Osteoblast (primary cell): ENCODE data around the gene SHROOM2. TPM values are rescaled to one million over a fixed set of nuclear protein-coding genes. Genes with fewer than 3 reads are reported as not detected.

Experiments
- DNase-seq: peaks from one replicate; pipeline ENCODE4 v3.0.0; 2011; ENCODE audit warnings: low spot score, mixed read lengths; ENCODE audit not compliant: insufficient read length; ENCODE audit errors: missing footprints
- H2AFZ ChIP-seq: 2 replicates; pipeline ENCODE4 v1.6.0; 2011; ENCODE audit warnings: mild to moderate bottlenecking, low read length
- H3K27ac ChIP-seq: 2 replicates; pipeline ENCODE4 v1.5.1; 2011; ENCODE audit warnings: mild to moderate bottlenecking, low read depth, low read length, moderate library complexity
- H3K27me3 ChIP-seq: 2 replicates; pipeline ENCODE4 v1.6.0; 2012; ENCODE audit warnings: mild to moderate bottlenecking, control low read depth, inconsistent platforms, low read length, moderate library complexity; ENCODE audit not compliant: insufficient read depth
- H3K36me3 ChIP-seq: 2 replicates; pipeline ENCODE4 v1.5.1; 2011; ENCODE audit warnings: mild to moderate bottlenecking, low read length, control low read depth, moderate library complexity; ENCODE audit not compliant: insufficient read depth
- H3K4me1 ChIP-seq: 2 replicates; pipeline ENCODE4 v1.5.1; 2011; ENCODE audit warnings: mild to moderate bottlenecking, low read length, control low read depth, moderate library complexity; ENCODE audit not compliant: insufficient read depth
- H3K4me2 ChIP-seq: 2 replicates; pipeline ENCODE4 v1.6.0; 2011; ENCODE audit warnings: mild to moderate bottlenecking, low read length; ENCODE audit not compliant: insufficient read depth
- H3K4me3 ChIP-seq: fragments of 200-600 bp; sonication (generic); 3 replicates; pipeline ENCODE4 v1.5.1; 2012; ENCODE audit warnings: mild to moderate bottlenecking, low read length, inconsistent platforms; ENCODE audit not compliant: insufficient read depth
- H3K79me2 ChIP-seq: 2 replicates; pipeline ENCODE4 v1.6.0; 2012; ENCODE audit warnings: mild to moderate bottlenecking, low read length, control low read depth, inconsistent platforms; ENCODE audit not compliant: insufficient read depth
- H3K9me3 ChIP-seq: 2 replicates; pipeline ENCODE4 v1.5.1; 2011; ENCODE audit warnings: low read depth, low read length, control low read depth
- H4K20me1 ChIP-seq: 2 replicates; pipeline ENCODE4 v1.6.0; 2012; ENCODE audit warnings: mild to moderate bottlenecking, low read length, control low read depth; ENCODE audit not compliant: insufficient read depth
- small RNA-seq: library from RNA; depleted of rRNA; stranded (forward); fragments of <200 nt; gene quantifications from one replicate; pipeline ENCODE3, GENCODE V24; 2012
- total RNA-seq: library from RNA; depleted of rRNA; stranded (reverse); fragments of >200 nt; gene quantifications from 2 replicates; pipeline ENCODE4 v1.2.3, GENCODE V29; 2012
- TF ChIP-seq, protein P1 (sequence below): IDR thresholded peaks from 2 replicates; pipeline ENCODE4 v1.5.1; 2011; ENCODE audit warnings: mild to moderate bottlenecking, low read depth, low read length, moderate library complexity; ENCODE audit errors: extremely low read depth

The SHROOM2 gene
- total RNA-seq, 1 donor = 8.0 TPM

DNA sequence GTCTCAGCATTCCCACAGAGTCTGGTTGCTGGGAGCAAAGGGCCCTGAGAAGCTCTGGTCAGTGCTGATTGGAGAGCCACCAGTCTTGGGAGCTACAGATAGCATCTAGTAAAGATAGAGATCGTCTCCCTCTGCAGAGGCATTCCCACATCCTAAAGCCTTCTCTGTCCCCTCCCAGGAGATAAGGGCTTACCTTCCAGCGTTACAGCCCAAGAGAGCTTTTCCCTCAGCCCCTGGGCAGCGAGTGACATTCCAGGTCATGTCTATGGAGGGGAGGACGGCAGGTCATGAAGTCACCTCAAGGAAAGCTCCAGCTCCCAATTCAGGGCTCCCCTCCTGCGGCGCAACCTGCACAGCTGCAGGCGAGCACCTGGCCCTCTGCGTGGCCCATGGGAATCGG, 210.8 kb downstream of the SHROOM2 start:
- no peak overlapping the region for H3K4me3 ChIP-seq
- H3K9me3 ChIP-seq = no peaks in the 10 kb centered on the region
- H4K20me1 ChIP-seq = no peaks in the 10 kb centered on the region
- no peaks in the 10 kb centered on the region for H3K27me3 ChIP-seq
- no peak for DNase-seq
- no peak overlapping the region for H3K4me2 ChIP-seq
- no peaks in the 10 kb centered on the region for H3K36me3 ChIP-seq
- no peak overlapping the region for H2AFZ ChIP-seq
- H3K4me1 ChIP-seq = no peaks in the 10 kb centered on the region
- H3K79me2 ChIP-seq = no peaks in the 10 kb centered on the region
- no peak overlapping the region for H3K27ac ChIP-seq
- TF ChIP-seq, protein P1, sequence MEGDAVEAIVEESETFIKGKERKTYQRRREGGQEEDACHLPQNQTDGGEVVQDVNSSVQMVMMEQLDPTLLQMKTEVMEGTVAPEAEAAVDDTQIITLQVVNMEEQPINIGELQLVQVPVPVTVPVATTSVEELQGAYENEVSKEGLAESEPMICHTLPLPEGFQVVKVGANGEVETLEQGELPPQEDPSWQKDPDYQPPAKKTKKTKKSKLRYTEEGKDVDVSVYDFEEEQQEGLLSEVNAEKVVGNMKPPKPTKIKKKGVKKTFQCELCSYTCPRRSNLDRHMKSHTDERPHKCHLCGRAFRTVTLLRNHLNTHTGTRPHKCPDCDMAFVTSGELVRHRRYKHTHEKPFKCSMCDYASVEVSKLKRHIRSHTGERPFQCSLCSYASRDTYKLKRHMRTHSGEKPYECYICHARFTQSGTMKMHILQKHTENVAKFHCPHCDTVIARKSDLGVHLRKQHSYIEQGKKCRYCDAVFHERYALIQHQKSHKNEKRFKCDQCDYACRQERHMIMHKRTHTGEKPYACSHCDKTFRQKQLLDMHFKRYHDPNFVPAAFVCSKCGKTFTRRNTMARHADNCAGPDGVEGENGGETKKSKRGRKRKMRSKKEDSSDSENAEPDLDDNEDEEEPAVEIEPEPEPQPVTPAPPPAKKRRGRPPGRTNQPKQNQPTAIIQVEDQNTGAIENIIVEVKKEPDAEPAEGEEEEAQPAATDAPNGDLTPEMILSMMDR = no peak

DNA sequence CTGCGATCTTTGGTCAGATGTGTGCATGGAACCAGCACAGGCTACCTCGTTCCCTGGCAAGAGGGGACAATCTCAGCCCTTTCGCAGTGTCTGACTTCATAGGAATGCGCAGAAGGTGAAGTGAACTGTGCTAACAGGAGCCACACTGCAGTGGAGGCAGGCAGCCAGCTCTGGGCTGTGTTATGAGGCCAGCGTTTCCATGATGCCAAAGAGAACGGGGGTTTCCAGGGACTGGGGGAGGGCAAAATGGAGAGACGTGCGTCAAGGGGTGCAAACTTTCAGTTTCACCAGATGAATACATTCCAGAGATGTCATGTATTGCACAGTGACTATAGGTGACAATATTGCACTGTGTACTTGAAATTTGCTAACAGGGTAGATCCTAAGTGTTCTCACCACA, 211.3 kb downstream of the SHROOM2 start:
- H2AFZ ChIP-seq = no peak overlapping the region
- no peak overlapping the region for H3K4me3 ChIP-seq
- H4K20me1 ChIP-seq = no peaks in the 10 kb centered on the region
- H3K79me2 ChIP-seq = no peaks in the 10 kb centered on the region
- DNase-seq = no peak
- H3K4me2 ChIP-seq = no peak overlapping the region
- no peaks in the 10 kb centered on the region for H3K27me3 ChIP-seq
- H3K9me3 ChIP-seq = no peaks in the 10 kb centered on the region
- TF ChIP-seq, protein P1 = no peak
- H3K27ac ChIP-seq = no peak overlapping the region
- H3K4me1 ChIP-seq = no peaks in the 10 kb centered on the region
- no peaks in the 10 kb centered on the region for H3K36me3 ChIP-seq

Small RNAs within 50 kb of the gene (small RNA-seq; reads per million reads assigned to genes)
- gene RF00019 = not detected

Other genes starting within 250 kb of the SHROOM2 start
- not detected in 2 replicates for gene GPR143, start 20.6 kb upstream of the SHROOM2 start, total RNA-seq
- under 0.01 TPM in 1 of 2 replicates, not detected in the other for gene CLDN34, start 180.9 kb downstream of the SHROOM2 start, total RNA-seq